HCT116 (cell line): ENCODE data around the gene RBMS1. TPM values are rescaled to one million over a fixed set of nuclear protein-coding genes. Genes with fewer than 3 reads are reported as not detected.

ENCODE experiments used
- ATAC-seq: fragments of 200-7000 bp; cut with Tn5 transposase; 2 replicates; pipeline ENCODE4 v1.9.1; 2020; ENCODE audit warnings: mild to moderate bottlenecking, moderate library complexity
- BruUV-seq: library from RNA; stranded (reverse); fragments of 400-500 nt; replicated peaks from 2 replicates; lab custom pipeline; 2021; lab: Mats Ljungman, UMichigan
- CTCF ChIA-PET: fragments of 300-600 bp; sonication (Branson Sonifier 250); formaldehyde crosslinking; loops from one replicate; lab custom pipeline; 2021; ENCODE audit warnings: antibody characterized with exemption; lab: Charles Lee
- POLR2A ChIA-PET: fragments of 300-600, 350-600 bp; sonication (Branson Sonifier 250); formaldehyde crosslinking; loops from one replicate; lab custom pipeline; 2021; ENCODE audit warnings: antibody characterized with exemption; lab: Charles Lee
- RAD21 ChIA-PET, 2 experiments: fragments of 300-600 bp; sonication (Branson Sonifier 250); formaldehyde crosslinking; loops; one replicate each; lab custom pipeline; 2023; ENCODE audit warnings: low total read pairs in 2 of 2; ENCODE audit not compliant: uncharacterized antibody in 2 of 2, unreplicated experiment in 2 of 2, low non-redundant PET in 1 of 2; lab: Charles Lee
- DNase-seq: peaks from one replicate; pipeline ENCODE4 v3.0.0-alpha.2; 2010; ENCODE audit warnings: low read depth, low spot score
- H2AFZ ChIP-seq: fragments of 200-600 bp; shearing (Covaris generic), sonication (generic); 2 replicates; pipeline ENCODE4 v1.6.1; 2017; ENCODE audit warnings: low read depth, mixed run types, mixed read lengths, antibody characterized with exemption, low read length; ENCODE audit not compliant: poor library complexity, severe bottlenecking
- H3K27ac ChIP-seq: 2 replicates; pipeline ENCODE4 v1.5.1; 2012; ENCODE audit warnings: low read depth, low read length
- H3K27me3 ChIP-seq: fragments of 200-600 bp; sonication (generic); 2 replicates; pipeline ENCODE4 v1.6.1; 2016; ENCODE audit warnings: mixed run types, low read length, mixed read lengths; ENCODE audit not compliant: insufficient read depth
- H3K36me3 ChIP-seq, 2 experiments: fragments of 200-500 bp in 1 of 2; fragments of 200-600 bp in 1 of 2; sonication (Bioruptor generic) in 1 of 2; sonication (generic) in 1 of 2; 2 replicates each; pipeline versions ENCODE4 v1.5.1 to v1.6.1; 2014 to 2016; ENCODE audit warnings: low read length in 2 of 2, inconsistent platforms in 1 of 2, mixed read lengths in 1 of 2, mixed run types in 1 of 2; ENCODE audit not compliant: insufficient read depth in 2 of 2, control insufficient read depth in 1 of 2
- H3K4me1 ChIP-seq, 2 experiments: fragments of 200-600 bp in 1 of 2; sonication (generic) in 1 of 2; 2 replicates each; pipeline versions ENCODE4 v1.5.1 to v1.6.1; 2012 to 2017; ENCODE audit warnings: low read length in 2 of 2, inconsistent platforms in 1 of 2, mild to moderate bottlenecking in 1 of 2, mixed read lengths in 1 of 2, mixed run types in 1 of 2, moderate library complexity in 1 of 2; ENCODE audit not compliant: insufficient read depth in 2 of 2, control insufficient read depth in 1 of 2
- H3K4me2 ChIP-seq: fragments of 200-600 bp; sonication (generic); 2 replicates; pipeline ENCODE4 v1.6.1; 2017; ENCODE audit warnings: mixed run types, low read length, mixed read lengths
- H3K4me3 ChIP-seq, 2 experiments: fragments of 200-600 bp in 1 of 2; sonication (generic) in 1 of 2; replicated peaks in 1 of 2; 2 replicates each; pipeline ENCODE4 v1.5.1; 2011 to 2016; ENCODE audit warnings: low read length in 2 of 2, control low read depth in 1 of 2, low read depth in 1 of 2, mild to moderate bottlenecking in 1 of 2, mixed read lengths in 1 of 2, mixed run types in 1 of 2
- H3K79me2 ChIP-seq: fragments of 200-600 bp; sonication (generic); 2 replicates; pipeline ENCODE4 v1.6.1; 2017; ENCODE audit warnings: mild to moderate bottlenecking, mixed run types, low read length, moderate library complexity, mixed read lengths; ENCODE audit not compliant: insufficient read depth
- H3K9ac ChIP-seq: fragments of 200-600 bp; sonication (generic); 2 replicates; pipeline ENCODE4 v1.6.1; 2016; ENCODE audit warnings: low read length, mixed read lengths
- H3K9me2 ChIP-seq: fragments of 200-600 bp; sonication (generic), shearing (Covaris generic); 2 replicates; pipeline ENCODE4 v1.6.1; 2017; ENCODE audit warnings: mixed run types, mild to moderate bottlenecking, moderate library complexity; ENCODE audit not compliant: insufficient read depth
- H3K9me3 ChIP-seq, 2 experiments: fragments of 200-500 bp in 1 of 2; fragments of 200-600 bp in 1 of 2; sonication (Bioruptor generic) in 1 of 2; sonication (generic) in 1 of 2; 2 replicates each; pipeline ENCODE4 v1.6.1; 2014 to 2017; ENCODE audit warnings: low read length in 2 of 2, mixed read lengths in 2 of 2, inconsistent platforms in 1 of 2, low read depth in 1 of 2, mild to moderate bottlenecking in 1 of 2, mixed run types in 1 of 2, moderate library complexity in 1 of 2; ENCODE audit not compliant: control insufficient read depth in 1 of 2, insufficient read depth in 1 of 2
- H4K20me1 ChIP-seq: fragments of 200-600 bp; sonication (generic), shearing (Covaris generic); 2 replicates; pipeline ENCODE4 v1.6.1; 2017; ENCODE audit warnings: mixed run types, mild to moderate bottlenecking, moderate library complexity; ENCODE audit not compliant: insufficient read depth
- CEBPB ChIP-seq: IDR thresholded peaks from 2 replicates; pipeline ENCODE4 v1.6.1; 2012; ENCODE audit warnings: low read depth
- EGR1 ChIP-seq: IDR thresholded peaks from 2 replicates; pipeline ENCODE4 v1.6.1; 2012; ENCODE audit warnings: low read depth
- ELF1 ChIP-seq: IDR thresholded peaks from 2 replicates; pipeline ENCODE4 v1.6.1; 2012; ENCODE audit warnings: low read depth, borderline replicate concordance
- POLR2AphosphoS5 ChIP-seq: IDR thresholded peaks from 2 replicates; pipeline ENCODE4 v1.6.1; 2011; ENCODE audit warnings: mild to moderate bottlenecking, low read depth, low read length, moderate library complexity
- ZFX ChIP-seq: fragments of 450-650 bp; IDR thresholded peaks from 2 replicates; pipeline ENCODE4 v1.6.1; 2017
- intact Hi-C: fragments of 100-400 bp; cut with micrococcal nuclease; formaldehyde crosslinking; loops from 2 replicates; pipeline ENCODE4 v1.10.0; 2022
- total RNA-seq: library from RNA; stranded (reverse); gene quantifications from one replicate; pipeline ENCODE4 v1.2.1, GENCODE V29; 2021; ENCODE audit not compliant: unreplicated experiment
- TF ChIP-seq, protein P1 (sequence below): IDR thresholded peaks from 2 replicates; pipeline ENCODE4 v1.6.1; 2012

The RBMS1 gene
- total RNA-seq, 1 experiment from 2014 or later: 17.6 TPM

DNA sequence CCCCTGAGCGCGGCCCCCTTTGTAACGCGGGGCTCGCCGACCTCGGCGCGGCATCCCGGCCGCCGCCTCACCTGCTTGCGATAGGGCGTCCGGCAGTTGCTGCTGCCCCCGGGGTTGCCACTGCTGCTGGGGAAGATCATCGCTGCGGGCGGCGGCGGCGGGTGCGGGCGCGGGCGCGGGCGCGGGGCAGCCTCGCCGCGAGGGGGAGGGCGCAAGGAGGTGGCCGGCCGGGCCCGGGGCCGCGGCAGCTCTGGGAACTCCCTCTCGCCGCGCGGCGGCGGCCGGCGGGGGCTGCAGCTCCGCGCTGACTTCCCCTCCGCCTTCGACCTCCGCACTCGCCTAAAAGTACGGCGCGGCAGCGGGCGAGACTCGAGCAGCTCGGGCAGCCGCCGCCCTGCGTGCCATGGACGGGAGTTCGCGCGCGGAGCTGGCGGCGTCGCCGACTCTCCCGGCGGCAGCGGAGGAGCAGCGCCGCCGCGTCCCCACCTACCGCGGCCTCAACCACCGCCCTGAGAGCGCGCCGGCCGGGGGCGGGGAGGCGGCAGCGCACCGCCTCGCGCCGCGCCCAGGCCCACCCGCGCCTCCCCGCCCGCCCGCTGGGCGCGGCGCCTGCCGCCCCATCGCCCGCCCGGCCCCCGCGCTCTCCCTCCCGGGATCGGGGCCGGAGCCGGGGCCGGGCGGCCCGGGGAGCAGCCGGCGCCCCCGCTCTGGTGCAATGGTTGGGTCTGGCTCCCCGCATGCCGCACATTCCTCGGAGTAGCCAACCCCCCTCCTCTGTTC, 86.0 kb downstream of the RBMS1 start:
- TF ChIP-seq, protein P1, sequence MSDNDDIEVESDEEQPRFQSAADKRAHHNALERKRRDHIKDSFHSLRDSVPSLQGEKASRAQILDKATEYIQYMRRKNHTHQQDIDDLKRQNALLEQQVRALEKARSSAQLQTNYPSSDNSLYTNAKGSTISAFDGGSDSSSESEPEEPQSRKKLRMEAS: peak; percentile 35
- TF ChIP-seq POLR2AphosphoS5 (peak; percentile 28; the same call in 1 of the 2 replicates), CEBPB (no peak), ZFX (peak; percentile 34; the same call in 1 of the 2 replicates)
- Histone ChIP-seq H3K9me2 (no peaks in the 10 kb centered on the region), H2AFZ (no peak overlapping the region), H3K27me3 (no peaks in the 10 kb centered on the region), H3K4me2 (peak overlapping the region; percentile 70), H3K79me2 (peaks cover 20% of the 10 kb centered on the region; the same call in 1 of the 2 replicates), H3K36me3 (no peaks in the 10 kb centered on the region), H3K27ac (peak overlapping the region; percentile 62), H3K4me3 (peak overlapping the region; percentile 46 to 60), H3K9me3 (no peaks in the 10 kb centered on the region), H3K4me1 (peaks cover 11 to 41% of the 10 kb centered on the region in 2 experiments), H4K20me1 (no peaks in the 10 kb centered on the region), H3K9ac (peak overlapping the region; percentile 61)
- ATAC-seq (peak; percentile 77), DNase-seq (no peak)
- ChIA-PET CTCF (interaction anchor here (2.8 kb wide), 1 partner anchor 21 kb away, joined by 6 read pairs; no protein-coding TSS in a partner anchor), POLR2A (interaction anchor here (1.2 kb wide), 1 partner anchor 84 kb away, joined by 3 read pairs; no protein-coding TSS in a partner anchor), RAD21 (no interaction called here)
- no TSS peak for BruUV-seq
- intact Hi-C loops: no loop called here

DNA sequence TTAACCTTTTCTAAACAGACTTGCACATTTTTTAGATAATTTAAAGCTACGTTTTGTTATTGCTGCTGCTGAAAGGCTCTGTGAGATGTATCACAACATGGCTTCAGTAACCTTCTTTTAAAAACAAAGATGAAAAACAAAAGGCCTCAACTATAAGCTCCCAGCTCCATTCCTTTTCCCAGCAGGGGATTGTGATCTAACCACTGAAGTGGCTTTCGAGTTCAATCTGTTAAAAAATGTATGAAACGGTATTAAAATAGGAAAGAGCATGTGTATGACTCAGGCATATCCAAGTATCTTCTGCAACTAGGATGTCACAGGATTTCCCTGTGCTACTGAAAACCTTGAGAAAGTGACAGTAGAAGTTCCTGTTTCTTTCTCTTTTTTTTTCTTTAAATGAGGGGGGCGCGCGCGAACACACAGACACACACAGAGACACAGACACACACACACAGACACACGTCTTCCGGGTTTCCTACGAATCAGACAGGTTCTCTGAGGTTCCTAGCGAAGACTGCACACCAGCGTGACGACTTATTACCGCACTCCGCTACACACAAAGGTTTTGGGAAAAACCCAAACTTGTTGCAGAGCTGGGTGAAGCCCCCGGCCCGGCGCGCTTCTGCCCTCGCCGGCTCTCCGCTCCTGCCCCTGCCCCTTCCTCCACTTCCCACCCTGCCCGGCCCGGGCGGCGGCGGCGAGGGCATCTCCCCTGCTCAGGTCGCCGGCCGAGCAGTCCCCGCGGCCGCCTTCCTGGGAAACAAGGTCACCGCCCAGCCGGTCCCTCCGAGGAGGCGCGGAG, 86.8 kb downstream of the RBMS1 start:
- DNase-seq (peak; percentile 24), ATAC-seq (peak; percentile 48)
- Histone ChIP-seq H3K27me3 (no peaks in the 10 kb centered on the region), H3K79me2 (peaks cover 27% of the 10 kb centered on the region; the same call in 1 of the 2 replicates), H3K36me3 (no peaks in the 10 kb centered on the region), H3K9me3 (no peaks in the 10 kb centered on the region), H3K4me2 (peak overlapping the region; percentile 70), H3K4me3 (peak overlapping the region; percentile 46 to 60), H3K27ac (peak overlapping the region; percentile 62), H4K20me1 (no peaks in the 10 kb centered on the region), H3K9me2 (no peaks in the 10 kb centered on the region), H3K4me1 (peaks cover 13 to 49% of the 10 kb centered on the region in 2 experiments), H2AFZ (no peak overlapping the region), H3K9ac (peak overlapping the region; percentile 61)
- intact Hi-C loops: no loop called here
- RAD21 ChIA-PET: no interaction called here
- peak; percentile 26; the same call in 1 of the 2 replicates for TF ChIP-seq POLR2AphosphoS5
- TF ChIP-seq ELF1: peak; percentile 29; the same call in 1 of the 2 replicates
- TF ChIP-seq EGR1: no peak
- CTCF ChIA-PET: interaction anchor here (2.8 kb wide), 1 partner anchor 22 kb away, joined by 6 read pairs; no protein-coding TSS in a partner anchor
- TSS peak; percentile 46 for BruUV-seq
- POLR2A ChIA-PET: interaction anchor here (1.2 kb wide), 1 partner anchor 83 kb away, joined by 3 read pairs; no protein-coding TSS in a partner anchor
